ENCODE results near the gene FGF16.
"Not testable (repeated sequence)": the region's sequence is repeated elsewhere in the genome, so short reads cannot be mapped to it uniquely, and the experiment has no call there.

- not testable (repeated sequence) for TF ChIP-seq EP300, CTCF, POLR2AphosphoS5 (IDR thresholded peaks at IDR 0.05)
These were observed 53.0 kb downstream of the FGF16 start for GRCh38 chrX:77500164-77500563.

Measured in sigmoid colon (tissue), 4 donors.